SU-DHL-6 (cell line): ENCODE measurements around the gene FAM43A.

Experiments used
- H2AFZ ChIP-seq: fragments of 200-600 bp; sonication (generic); 2 replicates; pipeline ENCODE4 v1.6.1; 2014; ENCODE audit warnings: low read depth, mild to moderate bottlenecking, moderate library complexity, mixed read lengths, antibody characterized with exemption, low read length; ENCODE audit not compliant: severe bottlenecking
- H3F3A ChIP-seq: fragments of 200-600 bp; shearing (Covaris generic); 2 replicates; pipeline ENCODE4 v1.6.0; 2016; ENCODE audit warnings: antibody characterized with exemption, mild to moderate bottlenecking; ENCODE audit not compliant: insufficient read depth
- H3K27ac ChIP-seq: fragments of 200-600 bp; sonication (generic); 2 replicates; pipeline ENCODE4 v1.5.1; 2016; ENCODE audit warnings: low read depth, mild to moderate bottlenecking, low read length, moderate library complexity, mixed read lengths
- H3K27me3 ChIP-seq: fragments of 200-600 bp; sonication (generic), shearing (Covaris generic); 2 replicates; pipeline ENCODE4 v1.6.0; 2014; ENCODE audit warnings: mild to moderate bottlenecking, low read length
- H3K36me3 ChIP-seq: fragments of 200-600 bp; sonication (generic); 2 replicates; pipeline ENCODE4 v1.6.1; 2014; ENCODE audit warnings: mild to moderate bottlenecking, low read length, mixed read lengths
- H3K4me2 ChIP-seq: fragments of 300-600, 200-600 bp; shearing (Covaris generic), sonication (generic); 2 replicates; pipeline ENCODE4 v1.6.0; 2014; ENCODE audit warnings: low read length, low read depth, mild to moderate bottlenecking; ENCODE audit not compliant: poor library complexity, severe bottlenecking
- H3K4me3 ChIP-seq: fragments of 200-600 bp; sonication (generic); 2 replicates; pipeline ENCODE4 v1.5.1; 2014; ENCODE audit warnings: antibody characterized with exemption, low read length, mild to moderate bottlenecking, mixed read lengths; ENCODE audit not compliant: insufficient read depth, poor library complexity, severe bottlenecking
- H3K79me2 ChIP-seq: fragments of 200-600 bp; sonication (generic); 2 replicates; pipeline ENCODE4 v1.6.1; 2014; ENCODE audit warnings: mild to moderate bottlenecking, low read length, moderate library complexity; ENCODE audit not compliant: insufficient read depth
- H3K9ac ChIP-seq: fragments of 200-600 bp; sonication (generic); 2 replicates; pipeline ENCODE4 v1.7.0; 2014; ENCODE audit warnings: mild to moderate bottlenecking, low read length
- H3K9me2 ChIP-seq: fragments of 200-600 bp; sonication (generic); replicated peaks from 2 replicates; pipeline ENCODE4 v1.6.1; 2014; ENCODE audit warnings: low read length; ENCODE audit not compliant: insufficient read depth
- H3K9me3 ChIP-seq: fragments of 200-600 bp; sonication (generic); 2 replicates; pipeline ENCODE4 v1.6.1; 2014; ENCODE audit warnings: low read length, mixed read lengths; ENCODE audit not compliant: insufficient read depth
- H4K20me1 ChIP-seq: fragments of 200-600 bp; sonication (generic); 2 replicates; pipeline ENCODE4 v1.6.1; 2014; ENCODE audit warnings: low read depth, mild to moderate bottlenecking, antibody characterized with exemption, low read length, moderate library complexity, mixed read lengths
- CTCF ChIP-seq: fragments of 200-600 bp; sonication (generic); IDR thresholded peaks from one replicate; pipeline ENCODE4 v1.5.1; 2017; ENCODE audit warnings: antibody characterized with exemption, mild to moderate bottlenecking, low read length, moderate library complexity; ENCODE audit not compliant: insufficient read depth, poor library complexity, severe bottlenecking
- EZH2phosphoT487 ChIP-seq: fragments of 200-600 bp; sonication (generic), shearing (Covaris generic); conservative IDR thresholded peaks from 2 replicates; pipeline ENCODE4 v1.6.1; 2018; ENCODE audit warnings: mild to moderate bottlenecking, antibody characterized with exemption, low read length, moderate library complexity, mixed read lengths

The FAM43A gene

DNA sequence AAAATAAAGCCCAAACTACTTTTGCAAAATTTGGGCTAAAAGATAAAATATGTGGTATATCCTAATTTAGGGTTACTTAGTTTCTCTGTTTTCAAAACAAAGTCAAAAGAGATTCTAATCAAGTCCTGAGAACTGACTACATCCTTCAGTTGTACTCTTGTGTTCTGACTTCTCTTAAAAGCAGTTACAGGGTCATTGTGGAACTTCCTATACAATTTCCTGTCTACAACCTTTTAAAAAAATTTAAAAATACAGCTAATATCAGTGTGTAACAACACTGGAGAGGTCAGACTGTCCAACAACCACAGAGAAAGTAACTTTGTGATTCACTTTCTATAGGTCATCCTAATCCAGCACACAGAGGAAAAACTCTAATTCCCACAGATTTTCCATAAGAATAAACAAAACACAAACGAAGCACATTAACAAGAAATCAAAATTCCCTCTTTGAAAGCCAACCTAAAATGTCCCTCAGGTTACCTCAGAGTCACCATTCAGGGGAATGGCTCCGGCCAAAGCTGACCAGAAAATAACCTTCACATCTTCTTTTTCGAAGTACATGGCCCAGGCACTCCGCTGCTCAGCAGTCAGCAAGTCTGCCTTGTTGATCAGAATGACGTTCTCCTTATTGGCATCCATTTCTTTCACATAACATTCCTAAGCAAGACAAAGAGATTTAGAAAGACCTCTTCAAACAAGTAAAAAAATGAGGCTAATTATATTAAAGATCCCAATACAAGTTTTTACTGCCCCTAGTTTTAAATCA, 27.0 kb upstream of the FAM43A start:
- Histone ChIP-seq H3K4me2 (no peak overlapping the region), H3K4me3 (no peak overlapping the region), H3K9ac (no peak overlapping the region), H3K36me3 (peaks cover 17% of the 10 kb centered on the region), H3K9me3 (no peaks in the 10 kb centered on the region), H4K20me1 (no peaks in the 10 kb centered on the region), H2AFZ (no peak overlapping the region), H3K9me2 (no peaks in the 10 kb centered on the region), H3K27me3 (no peaks in the 10 kb centered on the region), H3F3A (no peaks in the 10 kb centered on the region), H3K27ac (no peak overlapping the region), H3K79me2 (no peaks in the 10 kb centered on the region)
- TF ChIP-seq EZH2phosphoT487: no peak

DNA sequence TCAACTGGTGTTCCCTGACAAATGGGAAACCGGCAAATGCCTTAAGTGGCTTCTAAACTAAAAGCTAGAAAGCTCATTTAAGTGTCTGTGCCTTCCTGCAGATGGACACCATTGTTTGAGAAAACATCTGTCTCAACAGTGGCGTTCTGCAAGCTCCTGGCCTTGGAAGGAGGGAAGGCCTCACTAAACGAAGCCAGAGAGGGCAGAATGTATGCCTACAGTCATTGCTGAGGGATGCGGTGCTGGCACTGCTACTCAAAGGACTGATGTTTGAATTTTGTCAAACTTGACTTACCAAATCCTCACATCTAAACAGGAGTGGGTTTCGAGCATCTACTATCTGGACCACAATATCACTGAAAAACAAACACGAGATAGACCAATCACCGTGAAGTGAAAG, 25.9 kb upstream of the FAM43A start:
- no peak overlapping the region for H3K27ac ChIP-seq
- no peaks in the 10 kb centered on the region for H4K20me1 ChIP-seq
- H3K27me3 ChIP-seq: no peaks in the 10 kb centered on the region
- no peaks in the 10 kb centered on the region for H3K79me2 ChIP-seq
- no peak overlapping the region for H3K4me2 ChIP-seq
- H3K36me3 ChIP-seq: peaks cover 21% of the 10 kb centered on the region
- H2AFZ ChIP-seq: no peak overlapping the region
- H3K9me3 ChIP-seq: no peaks in the 10 kb centered on the region
- H3K4me3 ChIP-seq: no peak overlapping the region
- no peaks in the 10 kb centered on the region for H3K9me2 ChIP-seq
- TF ChIP-seq EZH2phosphoT487: no peak
- no peak for TF ChIP-seq CTCF
- no peaks in the 10 kb centered on the region for H3F3A ChIP-seq
- no peak overlapping the region for H3K9ac ChIP-seq

- H3K9me2 ChIP-seq: no peaks in the 10 kb centered on the region
- no peak overlapping the region for H3K9ac ChIP-seq
- H2AFZ ChIP-seq: no peak overlapping the region
- H3F3A ChIP-seq: no peaks in the 10 kb centered on the region
- no peaks in the 10 kb centered on the region for H4K20me1 ChIP-seq
- no peaks in the 10 kb centered on the region for H3K27me3 ChIP-seq
- no peaks in the 10 kb centered on the region for H3K79me2 ChIP-seq
- H3K27ac ChIP-seq: no peak overlapping the region
- H3K4me2 ChIP-seq: no peak overlapping the region
- TF ChIP-seq CTCF: no peak
- no peak for TF ChIP-seq EZH2phosphoT487
- H3K36me3 ChIP-seq: peaks cover 30% of the 10 kb centered on the region
- no peak overlapping the region for H3K4me3 ChIP-seq
- no peaks in the 10 kb centered on the region for H3K9me3 ChIP-seq
Observed at GRCh38 chr3:194661374-194661773, 24.3 kb upstream of the FAM43A start.

- TF ChIP-seq CTCF (no peak), EZH2phosphoT487 (no peak)
- Histone ChIP-seq H3K9me3 (no peaks in the 10 kb centered on the region), H3K4me3 (no peak overlapping the region), H3K4me2 (no peak overlapping the region), H3K27ac (no peak overlapping the region), H3K9ac (no peak overlapping the region), H3K9me2 (no peaks in the 10 kb centered on the region), H3K79me2 (no peaks in the 10 kb centered on the region), H2AFZ (no peak overlapping the region), H3K36me3 (peaks cover 31% of the 10 kb centered on the region), H4K20me1 (no peaks in the 10 kb centered on the region), H3K27me3 (no peaks in the 10 kb centered on the region), H3F3A (no peaks in the 10 kb centered on the region)
Observed at GRCh38 chr3:194661946-194662345, 23.7 kb upstream of the FAM43A start.
